Body of pancreas (tissue), 4 donors: ENCODE results near the gene SPATA31D4. TPM values are rescaled to one million over a fixed set of nuclear protein-coding genes. Genes with fewer than 3 reads are reported as not detected.

ENCODE experiments used
- ATAC-seq: fragments of 150-250 bp; one replicate; pipeline ENCODE4 v1.9.1; 2016
- DNase-seq, 4 donors: peaks; one replicate each; pipeline ENCODE4 v3.0.0-alpha.2; 2019
- H3K27ac ChIP-seq, 4 donors: fragments of 200-600 bp; sonication (generic); 1 replicate in 3 of 4; 2 replicates in 1 of 4; pipeline versions ENCODE4 v1.5.1 to v1.6.1; 2016 to 2019; ENCODE audit warnings: mild to moderate bottlenecking in 1 of 4, mixed read lengths in 1 of 4, moderate library complexity in 1 of 4
- H3K27me3 ChIP-seq, 2 donors: fragments of 200-600 bp; sonication (generic); one replicate each; pipeline ENCODE4 v1.6.0; 2016; ENCODE audit warnings: mild to moderate bottlenecking in 1 of 2
- H3K36me3 ChIP-seq, 2 donors: fragments of 200-600 bp; sonication (generic); replicated peaks in 1 of 2; 2 replicates each; pipeline ENCODE4 v1.5.1; 2016; ENCODE audit warnings: low read depth in 2 of 2; ENCODE audit not compliant: insufficient read depth in 1 of 2
- H3K4me1 ChIP-seq: fragments of 200-600 bp; sonication (generic); one replicate; pipeline ENCODE4 v1.6.0; 2016
- H3K4me3 ChIP-seq, 2 donors: fragments of 200-600 bp; sonication (generic); 1 replicate in 1 of 2; 2 replicates in 1 of 2; pipeline ENCODE4 v1.5.1; 2016 to 2019
- H3K9me3 ChIP-seq, 3 donors: fragments of 200-600 bp; sonication (generic); 1 replicate in 2 of 3; 2 replicates in 1 of 3; pipeline ENCODE4 v1.5.1; 2016
- POLR2A ChIP-seq, 3 donors: fragments of 450-650 bp; IDR thresholded peaks; one replicate each; pipeline ENCODE4 v1.6.1; 2016; ENCODE audit warnings: antibody characterized with exemption in 3 of 3, mild to moderate bottlenecking in 2 of 3
- WGBS, 2 donors: methylation state at CpG; one replicate each; pipeline ENCODE4 v1.1.5; 2017; 5-methylcytosine and 5-hydroxymethylcytosine counted together
- intact Hi-C: fragments of 100-400 bp; cut with DNase I; formaldehyde crosslinking; loops from one replicate; pipeline ENCODE4 v1.15.1; 2023
- small RNA-seq: library from RNA; depleted of rRNA; stranded (forward); fragments of <200 nt; gene quantifications from one replicate; pipeline ENCODE3, GENCODE V24; 2016
- total RNA-seq, 2 donors: library from RNA; depleted of rRNA; stranded (reverse); fragments of >200 nt; gene quantifications; one replicate each; pipeline ENCODE4 v1.1.0, GENCODE V29; 2016
- TF ChIP-seq, protein P1 (sequence below), 7 experiments: fragments of 450-650 bp in 4 of 7; fragments of 200-600 bp in 3 of 7; sonication (generic) in 3 of 7; IDR thresholded peaks; one replicate each; pipeline ENCODE4 v1.5.1; 2016 to 2019; ENCODE audit warnings: antibody characterized with exemption in 7 of 7

SPATA31D4 gene
- total RNA-seq, 2 donors from 2014 or later, result not detected

DNA sequence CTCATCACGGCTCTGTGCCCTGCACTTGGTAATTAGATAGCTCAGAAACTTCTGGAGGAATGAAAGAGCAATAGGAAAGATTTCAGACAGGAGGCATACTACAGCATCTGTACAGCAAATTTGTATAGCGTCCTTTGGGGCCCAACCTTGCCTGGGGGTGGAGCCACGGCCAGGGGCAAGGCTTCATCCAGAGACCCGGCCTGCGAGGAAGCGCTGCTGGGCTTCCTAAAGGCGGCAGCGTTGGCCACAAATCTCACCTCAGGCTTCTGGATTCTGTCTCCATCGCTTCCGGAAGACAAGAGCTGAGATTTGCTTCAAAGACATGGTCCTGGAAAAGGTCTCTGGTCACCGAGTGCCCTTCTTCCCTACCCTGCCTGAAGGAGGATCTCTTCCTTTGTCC, 48.1 kb downstream of the SPATA31D4 start:
- no peak overlapping the region for H3K27ac ChIP-seq
- H3K4me3 ChIP-seq, result no peak overlapping the region
- 86 to 92% methylated on average over 11 of the region's 11 CpGs for WGBS, 2 donors
- DNase-seq, result no peak
- no peak for ATAC-seq
- H3K4me1 ChIP-seq, result no peaks in the 10 kb centered on the region
- intact Hi-C loops, result no loop called here
- H3K27me3 ChIP-seq, result no peaks in the 10 kb centered on the region
- no peaks in the 10 kb centered on the region for H3K9me3 ChIP-seq
- H3K36me3 ChIP-seq, result no peaks in the 10 kb centered on the region
- TF ChIP-seq, protein P1, sequence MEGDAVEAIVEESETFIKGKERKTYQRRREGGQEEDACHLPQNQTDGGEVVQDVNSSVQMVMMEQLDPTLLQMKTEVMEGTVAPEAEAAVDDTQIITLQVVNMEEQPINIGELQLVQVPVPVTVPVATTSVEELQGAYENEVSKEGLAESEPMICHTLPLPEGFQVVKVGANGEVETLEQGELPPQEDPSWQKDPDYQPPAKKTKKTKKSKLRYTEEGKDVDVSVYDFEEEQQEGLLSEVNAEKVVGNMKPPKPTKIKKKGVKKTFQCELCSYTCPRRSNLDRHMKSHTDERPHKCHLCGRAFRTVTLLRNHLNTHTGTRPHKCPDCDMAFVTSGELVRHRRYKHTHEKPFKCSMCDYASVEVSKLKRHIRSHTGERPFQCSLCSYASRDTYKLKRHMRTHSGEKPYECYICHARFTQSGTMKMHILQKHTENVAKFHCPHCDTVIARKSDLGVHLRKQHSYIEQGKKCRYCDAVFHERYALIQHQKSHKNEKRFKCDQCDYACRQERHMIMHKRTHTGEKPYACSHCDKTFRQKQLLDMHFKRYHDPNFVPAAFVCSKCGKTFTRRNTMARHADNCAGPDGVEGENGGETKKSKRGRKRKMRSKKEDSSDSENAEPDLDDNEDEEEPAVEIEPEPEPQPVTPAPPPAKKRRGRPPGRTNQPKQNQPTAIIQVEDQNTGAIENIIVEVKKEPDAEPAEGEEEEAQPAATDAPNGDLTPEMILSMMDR (IDR thresholded peaks at IDR 0.05), result no peak
- no peak for TF ChIP-seq POLR2A (IDR thresholded peaks at IDR 0.05)

DNA sequence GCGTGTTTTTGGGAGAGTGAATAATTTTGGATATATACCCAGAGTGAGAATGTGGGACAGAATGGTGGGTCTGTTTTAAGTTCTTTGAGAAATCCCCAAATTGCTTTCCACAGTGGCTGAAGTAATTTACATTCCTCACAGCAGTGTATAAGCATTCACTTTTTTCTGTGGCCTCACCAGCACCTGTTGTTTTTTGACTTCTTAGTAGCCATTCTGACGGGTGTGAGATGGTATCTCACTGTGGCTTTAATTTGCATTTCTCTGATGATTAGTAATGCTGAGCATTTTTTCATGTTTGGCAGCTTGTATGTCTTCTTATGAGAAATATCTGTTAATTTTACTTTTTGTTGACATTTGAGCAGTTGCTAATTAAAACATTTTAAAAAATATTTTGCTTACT, 51.0 kb downstream of the SPATA31D4 start:
- H3K4me1 ChIP-seq, result no peaks in the 10 kb centered on the region
- DNase-seq (no peak), ATAC-seq (no peak)
- H3K4me3 ChIP-seq, result no peak overlapping the region
- no peak for TF ChIP-seq POLR2A (IDR thresholded peaks at IDR 0.05)
- TF ChIP-seq, protein P1 (IDR thresholded peaks at IDR 0.05), result no peak
- 63 to 64% methylated on average over 2 of the region's 2 CpGs for WGBS, 2 donors
- H3K27me3 ChIP-seq, result no peaks in the 10 kb centered on the region
- no peaks in the 10 kb centered on the region for H3K36me3 ChIP-seq
- H3K27ac ChIP-seq, result no peak overlapping the region
- intact Hi-C loops, result no loop called here
- no peaks in the 10 kb centered on the region for H3K9me3 ChIP-seq

DNA sequence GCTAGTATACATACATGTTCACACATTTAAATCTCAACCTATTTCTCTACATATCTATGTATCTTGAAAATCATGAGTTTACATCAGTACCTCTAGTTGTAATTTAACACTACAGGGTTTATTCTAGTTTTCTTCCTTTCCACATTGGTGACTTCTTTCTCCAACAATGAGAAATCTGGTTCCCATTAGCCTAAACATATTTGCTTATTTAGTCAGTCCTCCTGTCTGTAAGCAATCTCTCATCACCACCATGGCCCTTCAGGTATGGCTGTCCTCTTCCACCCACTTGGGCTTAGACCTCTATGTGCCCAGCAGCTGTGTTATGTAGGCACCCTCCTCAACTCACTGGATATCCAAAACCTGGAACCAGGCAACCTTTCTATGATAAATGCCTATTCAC, 52.3 kb downstream of the SPATA31D4 start:
- ATAC-seq, result no peak
- H3K9me3 ChIP-seq, result no peaks in the 10 kb centered on the region
- TF ChIP-seq POLR2A (IDR thresholded peaks at IDR 0.05), result no peak
- TF ChIP-seq, protein P1 (IDR thresholded peaks at IDR 0.05), result no peak

DNA sequence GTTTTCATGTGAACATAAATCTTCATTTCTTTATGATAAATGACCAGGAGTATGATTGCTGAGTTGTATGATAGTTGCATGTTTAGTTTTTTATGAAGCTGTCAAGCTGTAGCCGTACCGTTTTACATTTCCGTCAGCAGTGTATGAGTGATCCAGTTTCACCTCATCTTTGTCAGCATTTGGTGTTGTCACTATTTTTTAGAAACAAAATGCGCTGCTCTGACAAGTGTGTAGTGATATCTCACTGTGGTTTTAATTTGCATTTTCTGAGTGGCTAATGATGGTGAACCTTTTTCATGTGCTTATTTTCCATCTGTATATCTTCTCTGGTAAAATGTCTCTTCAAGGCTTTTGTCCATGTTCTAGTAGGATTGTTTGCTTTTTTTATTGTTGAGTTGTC, 53.7 kb downstream of the SPATA31D4 start:
- DNase-seq, result no peak
- Histone ChIP-seq H3K27me3 (no peaks in the 10 kb centered on the region), H3K4me1 (no peaks in the 10 kb centered on the region), H3K9me3 (no peaks in the 10 kb centered on the region), H3K36me3 (no peaks in the 10 kb centered on the region), H3K27ac (no peak overlapping the region), H3K4me3 (no peak overlapping the region)
- TF ChIP-seq, protein P1 (IDR thresholded peaks at IDR 0.05), result no peak
- TF ChIP-seq POLR2A (IDR thresholded peaks at IDR 0.05), result no peak
- ATAC-seq, result no peak
- 80 to 87% methylated on average over 4 of the region's 4 CpGs for WGBS, 2 donors
- intact Hi-C loops, result no loop called here

More for the DNA sequence above, 52.3 kb downstream of the SPATA31D4 start:
- no peak overlapping the region for H3K4me3 ChIP-seq
- no peaks in the 10 kb centered on the region for H3K27me3 ChIP-seq
- no peaks in the 10 kb centered on the region for H3K4me1 ChIP-seq
- no peak for DNase-seq
- H3K36me3 ChIP-seq, result no peaks in the 10 kb centered on the region
- no peak overlapping the region for H3K27ac ChIP-seq
- intact Hi-C loops, result no loop called here

Small RNAs within 50 kb of the gene (small RNA-seq; reads per million reads assigned to genes)
- gene RF00189, result not detected
- not detected for gene RNA5SP287

Other genes starting within 250 kb of the SPATA31D4 start
- 10 to 100 TPM; 49.5 to 58.3 TPM for gene TLE1, start 238.9 kb upstream of the SPATA31D4 start, total RNA-seq
- not detected for gene SPATA31D3, start 15.1 kb downstream of the SPATA31D4 start, total RNA-seq
- gene SPATA31D1, start 60.3 kb downstream of the SPATA31D4 start, total RNA-seq, result not detected